HG02840 (cell line): ENCODE measurements around the gene HES1.
"Not testable (repeated sequence)": the region's sequence is repeated elsewhere in the genome, so short reads cannot be mapped to it uniquely, and the experiment has no call there.

Experiments
- ATAC-seq: cut with Tn5 transposase; IDR thresholded peaks from one replicate; pipeline ENCODE4 v1.9.1; 2021; ENCODE audit warnings: mild to moderate bottlenecking, moderate library complexity, moderate number of reproducible peaks; ENCODE audit not compliant: unreplicated experiment, low FRiP score

Gene HES1

GRCh38 chr3:194124193-194124592 is 11.8 kb upstream of the HES1 start:
- ATAC-seq: no peak

GRCh38 chr3:194125442-194125841 is 10.5 kb upstream of the HES1 start:
- no peak for ATAC-seq

- no peak for ATAC-seq
Measured at GRCh38 chr3:194126790-194127189, 9.2 kb upstream of the HES1 start.

GRCh38 chr3:194128202-194128918 is 7.6 kb upstream of the HES1 start:
- no peak for ATAC-seq

- not testable (repeated sequence) for ATAC-seq
Measured at GRCh38 chr3:194128919-194129295, 7.0 kb upstream of the HES1 start.

GRCh38 chr3:194129581-194130133 is 6.3 kb upstream of the HES1 start:
- no peak for ATAC-seq

- ATAC-seq: no peak
Measured at GRCh38 chr3:194130188-194130587, 5.8 kb upstream of the HES1 start.

- ATAC-seq: no peak
Measured at GRCh38 chr3:194130807-194131589, 5.0 kb upstream of the HES1 start.

GRCh38 chr3:194132465-194133286 is 3.3 kb upstream of the HES1 start:
- ATAC-seq: no peak

- ATAC-seq: no peak
Measured at GRCh38 chr3:194133661-194134230, 2.2 kb upstream of the HES1 start.

- peak; percentile 30 for ATAC-seq
Measured at GRCh38 chr3:194134231-194134756, 1.7 kb upstream of the HES1 start.

- ATAC-seq: peak; percentile 35
Measured at GRCh38 chr3:194134757-194135515, 1.0 kb upstream of the HES1 start.

GRCh38 chr3:194135516-194135805 is 487 bp upstream of the HES1 start:
- no peak for ATAC-seq

- ATAC-seq: no peak
Measured at GRCh38 chr3:194136519-194137007, 615 bp downstream of the HES1 start.

- ATAC-seq: no peak
Measured at GRCh38 chr3:194137008-194137505, 1.1 kb downstream of the HES1 start.

- ATAC-seq: no peak
Measured at GRCh38 chr3:194137506-194138474, 1.8 kb downstream of the HES1 start.

GRCh38 chr3:194138732-194139070 is 2.8 kb downstream of the HES1 start:
- ATAC-seq: no peak

- ATAC-seq: no peak
Measured at GRCh38 chr3:194139071-194139813, 3.3 kb downstream of the HES1 start.
